ENCODE results near the gene EYA3.
A peak's percentile ranks its signal among the peaks of the same experiment; 100 is the strongest.

Gene EYA3

GRCh38 chr1:28088168-28088961 is at the start of gene EYA3:
Gene EYA3, minus strand, starts transcription at chr1:28088610. Its CDS starts 30,584 bp downstream, at chr1:28058026.
- peak; percentile 78 for DNase-seq (ENCODE audit: insufficient read length, low spot score)
- peak; percentile 91 for FAIRE-seq
- peak; percentile 69 for TF ChIP-seq POLR2A (IDR thresholded peaks at IDR 0.05; ENCODE audit: low read depth, low read length)

- FAIRE-seq (peak; percentile 55), DNase-seq (ENCODE audit: insufficient read length, low spot score) (no peak)
- TF ChIP-seq POLR2A (IDR thresholded peaks at IDR 0.05; ENCODE audit: low read depth, low read length): no peak
These were observed 48.7 kb upstream of the EYA3 start for GRCh38 chr1:28136922-28137613.

- DNase-seq (ENCODE audit: insufficient read length, low spot score) (no peak), FAIRE-seq (no peak)
- TF ChIP-seq POLR2A (IDR thresholded peaks at IDR 0.05; ENCODE audit: low read depth, low read length): no peak
These were observed 47.9 kb upstream of the EYA3 start for GRCh38 chr1:28136169-28136921.

- FAIRE-seq (no peak), DNase-seq (ENCODE audit: insufficient read length, low spot score) (no peak)
- TF ChIP-seq POLR2A (IDR thresholded peaks at IDR 0.05; ENCODE audit: low read depth, low read length): no peak
These were observed 47.2 kb upstream of the EYA3 start for GRCh38 chr1:28135371-28136168.

GRCh38 chr1:28134651-28135207 is 46.3 kb upstream of the EYA3 start:
- TF ChIP-seq POLR2A (IDR thresholded peaks at IDR 0.05; ENCODE audit: low read depth, low read length): no peak
- DNase-seq (ENCODE audit: insufficient read length, low spot score) (no peak), FAIRE-seq (no peak)

- TF ChIP-seq POLR2A (IDR thresholded peaks at IDR 0.05; ENCODE audit: low read depth, low read length): no peak
- FAIRE-seq (no peak), DNase-seq (ENCODE audit: insufficient read length, low spot score) (no peak)
These were observed 44.1 kb upstream of the EYA3 start for GRCh38 chr1:28132171-28133167.

GRCh38 chr1:28130901-28131300 is 42.5 kb upstream of the EYA3 start:
- FAIRE-seq: no peak
- no peak for TF ChIP-seq POLR2A (IDR thresholded peaks at IDR 0.05; ENCODE audit: low read depth, low read length)
- no peak for DNase-seq (ENCODE audit: insufficient read length, low spot score)

GRCh38 chr1:28129150-28129549 is 40.7 kb upstream of the EYA3 start:
- peak; percentile 77 for FAIRE-seq
- TF ChIP-seq POLR2A (IDR thresholded peaks at IDR 0.05; ENCODE audit: low read depth, low read length): no peak

GRCh38 chr1:28127617-28128257 is 39.3 kb upstream of the EYA3 start:
- FAIRE-seq: no peak
- DNase-seq (ENCODE audit: insufficient read length, low spot score): no peak
- TF ChIP-seq POLR2A (IDR thresholded peaks at IDR 0.05; ENCODE audit: low read depth, low read length): no peak

More at GRCh38 chr1:28129150-28129549, 40.7 kb upstream of the EYA3 start:
- DNase-seq (ENCODE audit: insufficient read length, low spot score): peak; percentile 21

- FAIRE-seq: no peak
- DNase-seq (ENCODE audit: insufficient read length, low spot score): no peak
- TF ChIP-seq POLR2A (IDR thresholded peaks at IDR 0.05; ENCODE audit: low read depth, low read length): no peak
These were observed 38.5 kb upstream of the EYA3 start for GRCh38 chr1:28126783-28127490.

GRCh38 chr1:28126212-28126611 is 37.8 kb upstream of the EYA3 start:
- DNase-seq (ENCODE audit: insufficient read length, low spot score) (no peak), FAIRE-seq (no peak)
- TF ChIP-seq POLR2A (IDR thresholded peaks at IDR 0.05; ENCODE audit: low read depth, low read length): no peak
